Measurements from ENCODE around the gene DIPK1B.
"Not testable (repeated sequence)": the region's sequence is repeated elsewhere in the genome, so short reads cannot be mapped to it uniquely, and the experiment has no call there.

The DIPK1B gene

DNA sequence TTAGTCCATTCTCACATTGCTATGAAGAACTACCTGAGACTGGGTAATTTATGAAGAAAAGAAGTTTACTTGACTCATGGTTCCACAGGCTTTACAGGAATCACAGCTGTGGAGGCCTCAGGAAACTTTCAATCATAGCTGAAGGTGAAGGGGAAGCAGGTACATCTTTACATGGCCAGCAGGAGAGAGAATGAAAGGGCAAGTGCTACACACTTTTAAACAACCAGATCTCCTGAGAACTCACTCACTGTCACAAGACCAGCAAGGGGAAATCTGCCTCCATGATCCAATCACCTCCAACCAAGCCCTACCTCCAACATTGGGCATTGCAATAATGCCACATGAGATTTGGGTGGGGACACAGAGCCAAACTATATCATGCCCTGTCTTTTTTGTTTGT lies 39.4 kb downstream of the DIPK1B start:
- H3K27ac Mint-ChIP-seq: no peak overlapping the region
- DNase-seq (ENCODE audit: low spot score in 2 of 2): no peak
- no peak for ATAC-seq
- peaks cover 13% of the 10 kb centered on the region for H3K9me3 Mint-ChIP-seq
- H3K36me3 Mint-ChIP-seq: no peaks in the 10 kb centered on the region
- no peak overlapping the region for H3K4me3 Mint-ChIP-seq
- no peaks in the 10 kb centered on the region for H3K4me1 Mint-ChIP-seq

DNA sequence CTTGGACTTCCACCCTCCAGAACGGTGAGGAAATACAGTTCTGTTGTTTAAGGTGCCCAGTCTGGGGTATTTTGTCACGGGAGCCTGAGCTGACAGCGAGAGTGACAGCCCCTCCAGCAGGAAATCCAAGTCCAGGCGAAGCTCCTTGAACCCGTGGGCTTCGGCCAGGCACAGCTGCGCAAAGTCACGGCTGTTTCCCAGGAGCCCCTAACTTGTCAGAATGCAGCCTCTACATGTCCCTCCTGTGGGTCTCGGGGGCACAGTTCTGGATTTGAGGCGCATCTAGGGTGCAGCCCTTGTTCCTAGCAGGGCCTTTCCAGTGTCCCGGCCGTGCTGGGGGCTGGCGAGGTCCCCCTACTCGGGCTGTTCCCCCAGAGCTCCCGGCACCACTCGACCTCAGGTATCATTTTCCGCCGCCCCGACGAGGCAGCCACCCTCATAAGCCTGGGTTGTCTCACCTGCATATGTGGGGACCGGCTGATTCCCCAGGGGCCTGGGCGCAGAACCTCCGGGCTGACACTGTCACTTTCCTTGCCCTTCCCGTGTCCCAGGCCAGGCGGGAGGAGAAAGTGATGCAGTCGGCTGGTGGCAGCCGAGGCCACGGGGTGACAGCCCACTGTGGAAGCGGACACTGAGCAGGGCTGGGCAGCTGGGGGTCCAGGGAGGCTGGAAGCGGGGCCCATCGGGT lies 41.1 kb downstream of the DIPK1B start:
- H3K27ac Mint-ChIP-seq: no peak overlapping the region
- ATAC-seq (no peak), DNase-seq (ENCODE audit: low spot score in 2 of 2) (no peak)
- H3K4me1 Mint-ChIP-seq: no peaks in the 10 kb centered on the region
- peaks cover 13% of the 10 kb centered on the region for H3K9me3 Mint-ChIP-seq
- no peak overlapping the region for H3K4me3 Mint-ChIP-seq
- H3K36me3 Mint-ChIP-seq: no peaks in the 10 kb centered on the region

DNA sequence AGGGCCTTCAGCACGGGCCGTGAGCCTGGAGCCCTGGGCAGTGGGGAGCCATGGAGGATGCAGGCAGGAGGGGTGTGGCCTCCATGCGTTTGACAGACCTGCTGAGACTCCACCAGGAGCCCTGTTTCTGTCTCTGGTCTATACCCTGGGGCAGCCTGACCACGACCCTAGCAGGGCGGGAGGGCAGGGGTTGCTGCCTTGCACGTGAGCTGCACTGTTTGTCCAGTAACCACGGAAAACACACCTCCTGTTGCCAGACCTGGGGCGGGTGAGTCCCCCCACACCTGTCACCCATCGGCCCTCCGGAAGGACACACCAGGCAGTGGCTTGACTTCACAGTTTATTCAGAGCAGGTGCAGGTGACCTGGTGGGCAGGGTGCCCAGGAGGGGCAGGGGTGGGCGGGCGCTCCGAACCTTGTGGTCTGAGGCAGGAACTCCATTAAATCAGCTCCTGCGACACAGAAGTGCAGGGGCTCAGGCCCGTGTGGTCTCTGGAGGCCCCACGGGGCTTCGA lies 41.7 kb downstream of the DIPK1B start:
- no peak for DNase-seq (ENCODE audit: low spot score in 2 of 2)
- Mint-ChIP-seq H3K9me3 (peaks cover 13% of the 10 kb centered on the region), H3K4me3 (no peak overlapping the region), H3K4me1 (no peaks in the 10 kb centered on the region), H3K27ac (no peak overlapping the region), H3K36me3 (no peaks in the 10 kb centered on the region)
- no peak for ATAC-seq

DNA sequence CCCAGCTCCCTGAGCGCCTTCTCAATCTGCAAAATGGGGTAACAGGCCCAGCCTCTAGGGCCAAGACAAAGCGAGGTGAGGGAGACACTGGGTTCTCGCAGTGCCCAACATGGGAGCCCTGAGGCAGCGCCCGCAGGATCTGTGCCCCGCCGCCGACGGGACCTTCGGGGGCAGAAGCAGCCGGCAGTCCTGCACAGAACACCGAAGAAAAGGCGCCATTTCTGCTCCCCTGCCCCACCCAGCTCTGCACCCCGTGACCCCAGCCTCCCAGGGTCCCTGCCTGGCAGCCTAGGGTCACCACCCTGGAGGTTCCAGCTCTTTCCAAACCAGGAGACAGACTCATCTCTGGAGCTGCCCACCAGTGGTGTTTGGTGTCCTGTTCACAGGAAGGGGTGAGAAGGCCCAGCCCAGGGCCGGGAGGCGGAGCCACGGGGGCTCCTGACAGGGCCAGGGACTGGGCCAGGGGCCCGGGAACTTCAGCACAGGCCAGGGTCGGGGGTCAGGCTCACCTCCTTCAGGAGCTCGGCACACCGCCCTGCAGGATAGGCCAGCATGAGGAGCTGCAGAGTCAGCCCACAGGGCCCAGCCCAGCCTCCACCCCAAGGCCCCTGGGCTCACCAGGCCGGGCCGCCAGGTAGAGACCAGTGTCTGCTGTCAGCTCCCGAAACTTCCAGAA lies 42.4 kb downstream of the DIPK1B start:
- no peak for DNase-seq (ENCODE audit: low spot score in 2 of 2)
- Mint-ChIP-seq H3K27ac (no peak overlapping the region), H3K9me3 (peaks cover 13% of the 10 kb centered on the region), H3K4me1 (no peaks in the 10 kb centered on the region), H3K36me3 (no peaks in the 10 kb centered on the region), H3K4me3 (no peak overlapping the region)
- ATAC-seq: no peak

DNA sequence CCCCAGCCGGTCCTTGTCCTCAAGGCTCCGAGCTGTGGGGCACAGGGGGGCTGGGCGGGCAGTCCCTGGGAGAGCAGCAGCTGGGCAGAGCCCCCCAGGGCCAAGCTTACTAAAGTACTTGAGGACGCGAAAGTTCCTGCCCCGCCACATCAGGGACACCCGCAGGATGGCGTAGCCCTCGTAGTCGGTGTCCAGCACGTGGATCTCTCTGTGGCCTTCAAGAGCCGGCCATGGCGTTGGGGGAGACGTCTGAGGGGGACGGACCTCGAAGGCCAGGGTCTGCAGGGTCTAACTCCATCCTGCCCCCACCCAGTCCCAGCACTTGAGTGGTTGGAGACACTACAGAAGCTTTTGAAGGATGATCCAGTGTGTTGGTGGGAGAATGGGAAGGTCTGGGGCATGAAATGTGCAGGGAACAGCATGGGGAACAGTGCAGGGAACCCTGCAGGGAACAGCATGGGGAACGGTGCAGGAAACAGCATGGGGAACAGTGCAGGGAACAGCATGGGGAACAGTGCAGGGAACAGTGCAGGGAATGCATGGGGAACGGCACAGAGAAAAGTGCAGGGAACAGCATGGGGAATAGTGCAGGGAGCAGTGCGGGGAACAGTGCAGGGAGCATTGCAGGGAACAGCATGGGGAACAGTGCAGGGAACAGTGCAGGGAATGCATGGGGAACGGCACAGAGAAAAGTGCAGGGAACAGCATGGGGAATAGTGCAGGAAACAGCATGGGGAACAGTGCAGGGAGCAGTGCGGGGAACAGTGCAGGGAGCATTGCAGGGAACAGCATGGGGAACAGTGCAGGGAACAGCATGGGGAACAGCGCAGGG lies 43.1 kb downstream of the DIPK1B start:
- ATAC-seq: not testable (repeated sequence)

DNA sequence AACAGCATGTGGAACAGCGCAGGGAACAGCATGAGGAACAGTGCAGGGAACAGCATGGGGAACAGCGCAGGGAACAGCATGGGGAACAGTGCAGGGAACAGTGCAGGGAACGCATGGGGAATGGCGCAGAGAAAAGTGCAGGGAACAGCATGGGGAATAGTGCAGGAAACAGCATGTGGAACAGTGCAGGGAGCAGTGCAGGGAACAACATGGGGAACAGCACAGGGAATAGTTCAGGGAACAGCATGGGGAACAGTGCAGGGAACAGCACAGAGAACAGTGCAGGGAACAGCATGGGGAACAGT lies 43.7 kb downstream of the DIPK1B start:
- no peak for DNase-seq (ENCODE audit: low spot score in 2 of 2)
- H3K27ac Mint-ChIP-seq: no peak overlapping the region
- no peak overlapping the region for H3K4me3 Mint-ChIP-seq
- no peak for ATAC-seq
- no peaks in the 10 kb centered on the region for H3K36me3 Mint-ChIP-seq
- H3K4me1 Mint-ChIP-seq: no peaks in the 10 kb centered on the region
- peaks cover 10% of the 10 kb centered on the region for H3K9me3 Mint-ChIP-seq

More for the DNA sequence above, 43.1 kb downstream of the DIPK1B start:
- peaks cover 12% of the 10 kb centered on the region for H3K9me3 Mint-ChIP-seq
- DNase-seq (ENCODE audit: low spot score in 2 of 2); H3K4me3 Mint-ChIP-seq; H3K36me3 Mint-ChIP-seq; H3K27ac Mint-ChIP-seq; H3K4me1 Mint-ChIP-seq: not testable (repeated sequence)

DNA sequence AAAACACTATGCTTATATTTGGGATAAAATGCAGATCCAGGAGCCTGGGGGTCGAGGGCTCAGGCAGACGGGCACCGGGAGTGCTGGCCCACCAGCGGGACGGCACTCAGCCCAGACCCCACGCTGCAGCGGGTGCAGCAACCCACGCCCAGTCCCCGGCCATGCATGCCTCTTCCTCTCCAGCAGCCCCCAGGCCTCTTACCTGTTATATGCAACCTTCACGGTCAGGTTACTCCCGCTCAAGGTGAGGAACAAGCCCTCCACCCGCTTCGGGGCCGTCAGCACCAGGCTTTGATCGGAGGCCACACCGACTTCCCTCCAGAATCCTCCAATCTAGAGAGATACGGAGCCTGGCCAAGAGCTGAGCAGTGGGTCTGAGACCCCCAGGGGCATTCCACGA lies 44.5 kb downstream of the DIPK1B start:
- H3K36me3 Mint-ChIP-seq: no peaks in the 10 kb centered on the region
- ATAC-seq (no peak), DNase-seq (ENCODE audit: low spot score in 2 of 2) (no peak)
- no peak overlapping the region for H3K4me3 Mint-ChIP-seq
- H3K9me3 Mint-ChIP-seq: peaks cover 7% of the 10 kb centered on the region
- H3K4me1 Mint-ChIP-seq: no peaks in the 10 kb centered on the region
- no peak overlapping the region for H3K27ac Mint-ChIP-seq

DNA sequence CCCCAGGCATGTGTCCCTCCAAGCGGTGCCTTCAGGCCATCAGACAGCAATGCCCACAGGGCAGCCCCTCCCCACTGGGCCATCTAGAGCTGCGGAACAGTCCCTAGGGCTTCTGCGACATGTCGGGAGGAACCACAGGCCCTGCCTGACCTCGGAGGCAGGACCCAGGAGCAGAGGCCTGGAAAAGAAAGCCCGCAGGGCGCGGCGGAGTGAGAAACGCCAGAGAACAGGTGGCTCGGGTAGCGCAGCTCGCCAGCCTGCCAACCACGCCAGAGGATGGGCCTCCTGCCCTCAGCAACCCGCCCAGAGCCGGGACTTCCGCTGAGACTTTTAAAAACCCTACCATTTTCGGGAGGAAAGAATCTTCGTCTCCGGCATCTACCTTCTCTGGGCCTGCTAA lies 45.0 kb downstream of the DIPK1B start:
- Mint-ChIP-seq H3K9me3 (peaks cover 5% of the 10 kb centered on the region), H3K27ac (no peak overlapping the region), H3K4me3 (no peak overlapping the region), H3K4me1 (no peaks in the 10 kb centered on the region), H3K36me3 (no peaks in the 10 kb centered on the region)
- ATAC-seq (no peak), DNase-seq (ENCODE audit: low spot score in 2 of 2) (no peak)

DNA sequence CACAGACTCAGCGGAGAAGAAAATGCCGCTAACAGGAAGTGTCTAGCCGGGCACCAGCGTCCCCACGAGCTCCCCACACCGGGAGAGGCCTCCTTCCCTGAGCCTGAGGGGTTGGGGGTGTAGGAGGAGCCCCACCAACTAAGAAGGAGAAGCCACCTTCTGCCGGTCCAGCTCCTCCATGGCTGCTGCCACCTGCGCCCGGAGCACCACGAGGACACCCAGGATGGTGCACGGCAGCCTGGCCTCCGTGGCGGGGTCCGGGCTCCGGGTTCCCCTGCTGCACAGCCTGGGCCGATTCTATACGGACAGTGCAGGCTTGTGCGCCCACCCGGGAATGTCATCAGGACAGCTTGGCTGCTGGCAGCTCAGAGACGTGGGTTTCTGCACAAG lies 45.4 kb downstream of the DIPK1B start:
- no peak for DNase-seq (ENCODE audit: low spot score in 2 of 2)
- H3K9me3 Mint-ChIP-seq: peaks cover under 1% of the 10 kb centered on the region
- H3K4me3 Mint-ChIP-seq: no peak overlapping the region
- no peak overlapping the region for H3K27ac Mint-ChIP-seq
- H3K36me3 Mint-ChIP-seq: no peaks in the 10 kb centered on the region
- no peak for ATAC-seq
- no peaks in the 10 kb centered on the region for H3K4me1 Mint-ChIP-seq

DNA sequence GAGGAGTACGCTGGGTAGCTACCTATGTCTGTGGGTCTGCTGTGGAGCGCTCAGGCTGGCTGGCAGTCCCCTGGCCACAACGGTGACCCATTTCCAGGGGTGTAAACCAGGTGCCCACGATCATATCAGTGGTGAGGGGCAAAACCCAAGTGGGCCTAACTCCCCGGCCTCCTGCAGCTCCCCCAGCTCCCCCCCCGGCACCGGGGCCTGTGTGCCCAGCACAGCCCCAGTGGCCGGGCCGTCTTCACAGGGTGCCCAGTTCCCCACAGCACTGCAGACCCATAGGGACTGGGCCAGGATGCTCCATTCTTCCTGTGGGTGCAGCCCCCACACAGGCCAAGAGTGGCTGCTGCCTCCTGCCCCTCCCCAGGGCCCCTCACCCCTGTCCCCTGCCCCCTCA lies 46.6 kb downstream of the DIPK1B start:
- H3K9me3 Mint-ChIP-seq: no peaks in the 10 kb centered on the region
- no peaks in the 10 kb centered on the region for H3K36me3 Mint-ChIP-seq
- H3K4me1 Mint-ChIP-seq: no peaks in the 10 kb centered on the region
- ATAC-seq (no peak), DNase-seq (ENCODE audit: low spot score in 2 of 2) (no peak)
- H3K4me3 Mint-ChIP-seq: no peak overlapping the region
- H3K27ac Mint-ChIP-seq: no peak overlapping the region

DNA sequence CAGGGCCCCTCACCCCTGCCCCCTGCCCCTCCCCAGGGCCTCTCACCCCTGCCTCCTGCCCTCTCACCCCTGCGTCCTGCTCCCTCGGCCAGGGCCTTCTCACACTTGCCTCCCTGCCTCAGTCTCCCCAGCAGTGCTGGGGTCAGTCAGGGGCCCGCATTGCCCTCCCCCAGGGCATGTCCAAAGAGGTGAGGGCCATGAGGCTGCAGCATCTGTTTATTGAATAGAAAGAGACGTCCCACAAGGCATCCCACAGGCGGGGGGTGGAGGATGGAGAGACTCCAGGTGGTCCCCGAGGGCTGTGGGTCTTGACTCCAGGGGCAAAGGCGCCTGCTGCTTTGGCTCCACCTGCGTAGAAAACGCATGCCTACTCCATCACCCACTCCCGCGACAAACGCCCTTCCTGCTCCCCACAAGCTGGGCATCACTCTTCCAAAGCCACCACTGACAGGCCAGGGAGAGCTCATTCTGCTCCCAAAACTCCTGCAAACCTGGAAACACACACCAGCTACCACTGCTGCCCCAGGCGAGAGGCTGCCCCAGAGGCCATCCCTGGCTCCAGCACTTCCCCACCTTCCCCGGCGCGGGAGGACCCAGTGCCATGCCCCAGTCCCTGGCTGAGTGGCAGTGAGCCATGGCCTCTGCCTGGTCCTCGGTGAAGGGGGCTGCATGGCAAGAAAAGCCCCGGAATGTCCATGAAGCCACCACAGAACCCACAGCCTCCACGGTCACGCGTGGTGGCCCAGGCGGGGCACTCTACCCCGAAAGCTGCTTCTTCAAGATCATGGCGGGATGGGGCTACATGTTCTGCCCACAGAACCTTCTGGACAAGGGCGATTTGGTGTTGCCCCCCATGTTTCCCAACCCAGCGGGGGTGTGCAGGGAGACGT lies 47.3 kb downstream of the DIPK1B start:
- ATAC-seq: no peak
- Mint-ChIP-seq H3K4me1 (no peaks in the 10 kb centered on the region), H3K27ac (no peak overlapping the region)

DNA sequence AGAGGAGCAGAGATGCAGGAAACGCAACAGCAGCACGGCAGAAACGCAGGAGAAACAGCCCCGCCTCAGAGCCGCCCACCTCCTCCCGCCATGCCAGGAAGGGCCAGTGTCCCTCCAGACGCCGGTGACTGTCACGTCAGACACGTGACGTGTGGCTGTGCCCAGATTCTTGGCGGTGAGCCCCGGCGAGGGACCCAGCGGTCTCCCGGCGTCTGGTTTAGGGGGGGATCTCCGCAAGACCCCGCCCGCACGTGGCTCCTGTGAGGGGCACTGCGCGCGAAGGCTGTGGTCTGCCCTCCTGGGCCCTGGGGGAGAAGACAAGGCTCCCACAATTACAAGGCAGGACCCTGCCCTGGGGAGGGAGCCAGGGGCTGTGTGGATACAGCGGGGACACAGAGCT lies 48.1 kb downstream of the DIPK1B start:
- Mint-ChIP-seq H3K27ac (no peak overlapping the region), H3K4me1 (peaks cover 2% of the 10 kb centered on the region), H3K36me3 (no peaks in the 10 kb centered on the region), H3K4me3 (no peak overlapping the region), H3K9me3 (no peaks in the 10 kb centered on the region)
- DNase-seq (ENCODE audit: low spot score in 2 of 2): no peak
- no peak for ATAC-seq

More for the DNA sequence above, 47.3 kb downstream of the DIPK1B start:
- Mint-ChIP-seq H3K4me3 (no peak overlapping the region), H3K9me3 (no peaks in the 10 kb centered on the region), H3K36me3 (no peaks in the 10 kb centered on the region)
- DNase-seq (ENCODE audit: low spot score in 2 of 2): no peak

DNA sequence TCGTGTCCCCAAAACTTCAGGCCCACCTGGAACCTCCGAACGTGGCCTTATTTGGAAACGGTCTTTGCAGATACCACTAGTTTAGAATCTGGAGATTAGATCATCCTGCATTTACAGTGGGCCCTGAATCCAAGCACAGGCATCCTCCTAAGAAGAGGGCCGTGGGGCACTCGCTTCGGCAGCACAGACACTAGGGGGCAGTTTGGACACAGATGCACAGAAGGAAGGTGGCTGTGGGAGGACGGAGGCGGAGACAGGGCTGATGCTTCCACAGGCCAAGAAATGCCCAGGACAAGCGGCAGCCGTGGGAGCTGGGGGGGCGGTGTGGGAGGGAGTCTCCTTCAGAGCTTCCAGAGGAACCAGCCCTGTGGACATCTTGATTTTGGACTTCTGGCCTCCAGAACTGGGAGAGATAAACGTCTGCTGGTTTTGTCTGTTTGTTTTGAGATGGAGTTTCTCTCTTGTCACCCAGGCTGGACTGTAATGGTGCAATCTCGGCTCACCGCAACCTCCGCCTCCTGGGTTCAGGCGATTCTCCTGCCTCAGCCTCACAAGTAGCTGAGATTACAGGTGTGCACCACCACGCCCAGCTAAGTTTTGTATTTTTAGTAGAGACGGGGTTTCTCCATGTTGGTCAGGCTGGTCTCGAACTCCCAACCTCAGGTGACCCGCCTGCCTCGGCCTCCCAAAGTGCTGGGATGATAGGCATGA lies 48.6 kb downstream of the DIPK1B start:
- DNase-seq (ENCODE audit: low spot score in 2 of 2); H3K36me3 Mint-ChIP-seq; H3K4me3 Mint-ChIP-seq; H3K9me3 Mint-ChIP-seq; H3K27ac Mint-ChIP-seq; H3K4me1 Mint-ChIP-seq: not testable (repeated sequence)
- peak; percentile 43 for ATAC-seq

DNA sequence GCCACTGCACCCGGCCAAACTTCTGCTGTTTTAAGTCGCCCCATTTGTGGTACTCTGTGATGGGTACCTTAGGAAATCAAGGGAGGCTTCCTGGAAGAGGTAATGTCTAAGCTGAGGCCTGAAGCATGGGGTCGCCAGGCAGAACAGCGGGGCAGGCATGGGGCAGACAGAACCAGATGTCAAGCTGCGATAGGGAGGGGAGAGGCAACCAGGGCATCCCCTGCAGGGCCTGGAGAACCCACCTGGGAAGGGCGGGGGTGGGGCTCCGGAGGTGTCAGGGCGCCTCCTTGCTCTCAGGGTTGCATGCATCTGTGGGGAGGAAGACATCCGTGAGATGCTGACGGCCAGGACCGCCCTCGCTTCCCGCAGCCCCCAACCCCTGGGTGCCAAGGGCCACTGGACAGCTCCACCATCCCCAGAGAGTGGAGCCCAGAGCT lies 49.2 kb downstream of the DIPK1B start:
- H3K4me1 Mint-ChIP-seq: peaks cover 11% of the 10 kb centered on the region

More for the DNA sequence above, 49.2 kb downstream of the DIPK1B start:
- ATAC-seq: no peak
- Mint-ChIP-seq H3K27ac (no peak overlapping the region), H3K9me3 (no peaks in the 10 kb centered on the region), H3K36me3 (no peaks in the 10 kb centered on the region), H3K4me3 (no peak overlapping the region)
- no peak for DNase-seq (ENCODE audit: low spot score in 2 of 2)

Measured in stimulated activated effector memory CD8-positive, alpha-beta T cell treated with anti-CD3 and anti-CD28 coated beads, Interleukin-12 subunit alpha, Interleukin-12 subunit beta, amount 100 ng/mL, for 72 hours (primary cell).